HTERT RPE-1 (cell line): ENCODE measurements around the gene IRX4.

Experiments
- in situ Hi-C: fragments of 300-500 bp; cut with MboI; formaldehyde crosslinking; loops from 4 replicates; pipeline ENCODE4 v1.14.3; 2020; ENCODE audit warnings: low sequenced_read_pairs

IRX4 gene

GRCh38 chr5:1882337-1883119, at the start of gene IRX4:
Gene IRX4 (minus strand): TSS chr5:1882925. CDS start chr5:1882647, 278 bp downstream.
- in situ Hi-C loops, result no loop called here

DNA sequence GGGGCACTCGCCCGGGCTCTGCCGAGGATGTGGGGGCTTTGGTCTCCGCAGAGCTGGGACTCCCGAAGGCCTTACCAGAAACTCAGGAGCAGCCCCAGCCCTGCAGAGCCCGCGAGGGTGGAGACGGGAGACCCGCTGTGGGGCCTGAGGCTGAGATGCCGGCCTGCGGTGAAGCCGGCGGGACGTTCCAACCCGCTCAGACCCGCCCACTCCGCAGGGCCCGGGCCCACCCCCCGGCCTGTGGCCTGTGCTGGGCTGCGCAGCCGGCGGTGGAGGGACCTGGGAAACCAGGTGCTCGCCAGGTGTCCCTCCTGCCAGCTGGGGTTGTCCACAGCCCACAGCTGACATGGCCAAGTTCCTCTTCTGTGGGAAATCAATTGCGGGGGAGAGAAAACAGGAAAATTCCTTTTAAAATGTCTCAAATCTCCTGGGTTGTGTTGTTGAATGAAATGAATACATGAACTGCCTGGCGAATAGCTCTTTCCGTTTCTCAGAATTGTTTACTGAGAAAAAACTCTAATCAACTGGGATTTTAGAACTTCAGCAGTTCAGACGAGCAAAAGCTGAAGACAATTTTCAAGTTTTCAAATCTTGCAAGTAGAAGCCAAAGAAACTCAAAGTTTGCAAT, 49.0 kb upstream of the IRX4 start:
- in situ Hi-C loops, result no loop called here

GRCh38 chr5:1930880-1931603, 48.3 kb upstream of the IRX4 start:
- in situ Hi-C loops, result no loop called here

DNA sequence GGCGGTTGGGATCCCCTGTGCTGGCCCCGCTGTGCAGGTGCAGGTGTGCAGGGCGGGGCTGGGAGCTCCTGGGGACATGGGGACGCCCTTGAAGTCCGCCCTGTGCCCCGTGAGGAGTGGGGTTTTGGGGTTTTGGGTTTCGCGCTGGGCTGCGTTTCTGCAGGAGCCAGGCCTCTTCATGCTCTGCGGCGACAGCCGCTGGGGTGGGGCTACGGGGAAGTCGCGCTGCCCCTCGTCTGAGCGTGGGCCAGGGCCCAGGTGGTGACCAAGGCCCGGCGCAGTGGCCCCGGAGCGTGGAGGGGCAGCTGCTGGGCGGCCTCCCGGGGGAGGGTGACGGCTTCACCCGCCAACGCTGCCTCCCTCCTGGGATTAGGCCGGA, 47.8 kb upstream of the IRX4 start:
- in situ Hi-C loops, result no loop called here

DNA sequence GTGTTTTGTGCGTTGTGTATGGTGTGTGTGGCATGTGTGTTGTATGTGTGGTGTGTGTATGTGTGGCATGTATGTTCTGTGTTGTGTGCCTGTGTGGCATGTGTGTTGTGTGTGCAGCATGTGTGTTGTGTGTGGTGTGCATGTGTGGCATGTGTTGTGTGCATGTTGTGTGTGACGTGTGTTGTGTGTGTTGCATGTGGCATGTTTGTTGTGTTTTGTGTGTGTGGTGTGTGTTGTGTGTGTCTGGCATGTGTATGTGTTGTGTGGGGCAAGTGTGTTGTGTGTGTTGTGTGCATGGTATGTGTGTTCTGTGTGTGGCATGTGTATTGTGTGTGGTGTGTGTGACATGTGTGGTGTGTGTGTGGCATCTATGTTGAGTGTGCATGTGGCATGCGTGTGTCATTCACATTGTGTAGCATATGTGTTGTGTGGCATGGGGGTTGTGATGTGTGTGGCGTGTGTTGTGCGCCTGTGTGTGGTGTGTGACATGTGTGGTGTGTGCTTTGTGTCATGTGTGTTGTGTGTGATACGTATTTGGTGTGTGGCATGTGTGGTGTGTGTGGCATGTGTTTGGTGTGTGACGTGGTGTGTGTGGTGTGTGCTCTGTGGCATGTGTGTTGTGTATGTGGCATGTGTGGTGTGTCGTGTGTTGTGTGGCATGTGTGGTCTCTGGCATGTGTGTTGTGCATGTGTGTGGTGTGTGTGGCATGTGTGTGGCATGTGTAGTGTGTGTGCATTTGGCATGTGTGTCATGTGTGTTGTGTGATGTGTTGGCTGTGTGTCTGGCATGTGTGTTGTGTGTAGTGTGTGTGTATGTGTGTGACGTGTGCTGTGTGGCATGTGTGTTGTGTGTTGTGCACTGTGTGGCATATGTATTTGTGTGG, 46.6 kb upstream of the IRX4 start:
- in situ Hi-C loops, result no loop called here

- in situ Hi-C loops, result no loop called here
Measured at GRCh38 chr5:1926471-1927341, 44.0 kb upstream of the IRX4 start.

- in situ Hi-C loops, result no loop called here
Measured at GRCh38 chr5:1926071-1926440, 43.3 kb upstream of the IRX4 start.

DNA sequence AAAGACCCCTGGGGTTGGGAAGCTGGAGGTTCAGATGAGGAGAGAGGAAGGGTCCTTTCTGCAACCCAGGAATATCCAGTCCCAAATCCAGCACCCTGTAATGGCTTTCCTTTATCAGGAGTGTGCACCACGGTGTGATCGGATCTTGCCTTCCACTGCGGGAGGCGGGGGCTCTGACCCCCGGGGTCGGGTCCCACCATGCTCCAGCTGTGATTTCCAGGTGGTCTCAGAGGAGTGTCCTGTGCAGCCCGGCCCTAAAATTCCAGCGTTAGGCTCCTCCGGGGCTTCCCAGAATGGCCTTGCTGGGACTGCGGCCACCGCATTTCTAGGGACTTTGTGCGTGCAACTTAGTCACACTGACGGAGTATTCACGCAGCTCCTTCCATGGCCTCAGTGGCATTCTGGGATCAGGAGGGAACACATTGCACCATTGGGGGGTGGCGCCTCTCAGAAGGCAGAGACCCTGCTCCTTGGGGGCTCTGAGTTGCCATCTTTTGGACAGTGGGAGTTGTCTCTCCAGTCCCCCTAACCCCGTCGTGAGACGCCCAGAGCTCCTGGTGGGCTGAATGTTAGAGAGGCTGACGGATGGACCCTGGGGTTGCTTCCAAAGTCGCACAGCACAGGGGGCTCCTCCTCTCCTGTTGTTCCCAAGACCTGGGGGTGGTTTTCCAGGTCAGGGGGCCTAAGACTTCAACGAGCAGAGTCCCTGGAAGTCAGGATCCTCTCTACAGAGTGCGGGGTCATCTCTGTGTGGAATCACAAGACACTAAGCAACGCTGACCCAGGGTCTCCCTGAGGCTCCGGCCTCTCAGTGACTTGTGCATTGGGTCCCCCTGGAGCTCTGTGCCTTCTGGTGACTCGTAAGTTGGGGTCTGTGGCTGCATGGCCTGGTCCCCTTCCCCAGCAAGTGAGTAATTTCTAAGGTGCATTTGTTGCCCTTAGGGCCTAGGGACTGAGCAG, 42.7 kb upstream of the IRX4 start:
- in situ Hi-C loops, result no loop called here

DNA sequence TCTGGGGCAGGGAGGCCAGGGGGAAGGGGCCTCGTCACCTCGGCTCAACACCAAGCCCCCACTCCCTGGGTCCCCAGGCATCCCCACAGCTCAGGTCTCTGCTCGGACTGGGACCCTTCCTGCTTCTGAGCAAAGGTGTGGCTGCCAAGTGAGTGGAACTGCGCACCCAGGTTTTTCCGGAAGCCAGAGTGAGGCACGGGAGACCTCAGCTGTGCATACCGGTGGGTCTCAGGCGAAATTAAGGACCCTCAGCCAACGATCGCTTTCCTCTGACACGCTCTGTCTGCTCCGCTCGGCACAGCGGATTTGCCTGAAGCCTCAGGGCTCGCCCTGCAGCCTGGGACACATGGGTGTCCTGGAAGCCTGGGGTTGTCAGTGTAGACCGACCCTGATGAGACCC, 41.0 kb upstream of the IRX4 start:
- in situ Hi-C loops, result no loop called here

DNA sequence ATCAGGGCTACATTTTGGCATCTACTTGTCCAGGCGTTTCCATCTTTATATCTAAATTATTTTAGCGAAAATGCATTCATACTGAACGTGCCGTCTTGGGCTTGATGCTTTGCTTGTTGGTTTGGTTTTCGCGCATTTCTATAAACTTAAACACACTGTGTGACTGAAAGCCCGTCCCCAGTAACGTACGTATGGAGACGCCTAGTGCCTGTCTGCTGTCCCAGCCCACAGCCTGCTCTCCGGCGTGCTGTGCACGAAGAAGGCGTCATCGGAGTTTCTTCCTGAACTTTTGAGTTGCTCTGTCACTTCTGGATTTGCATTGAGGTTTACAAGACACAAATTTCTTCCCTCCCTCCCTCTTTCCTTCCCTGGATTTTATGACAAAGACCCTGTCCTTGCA, 40.6 kb upstream of the IRX4 start:
- in situ Hi-C loops, result no loop called here

DNA sequence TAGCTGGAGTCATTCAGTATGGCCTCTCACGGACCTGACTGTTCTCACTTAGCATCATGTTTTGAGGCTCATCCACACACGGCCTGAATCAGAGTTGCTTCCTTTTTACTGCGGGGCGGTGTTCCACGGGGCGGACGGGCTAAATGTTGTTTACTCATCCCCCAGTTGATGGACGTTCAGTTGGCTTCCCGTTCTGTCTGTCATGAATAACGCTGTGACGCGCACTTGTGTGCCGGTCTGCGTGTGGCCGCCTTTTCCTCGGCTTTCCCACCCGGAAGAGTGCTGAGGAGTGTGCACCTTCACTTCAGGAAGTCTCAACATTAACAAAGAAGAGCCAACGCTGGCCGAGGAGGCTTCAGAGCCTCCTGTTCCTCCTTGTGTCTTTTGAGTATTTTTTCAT, 39.0 kb upstream of the IRX4 start:
- in situ Hi-C loops, result no loop called here

DNA sequence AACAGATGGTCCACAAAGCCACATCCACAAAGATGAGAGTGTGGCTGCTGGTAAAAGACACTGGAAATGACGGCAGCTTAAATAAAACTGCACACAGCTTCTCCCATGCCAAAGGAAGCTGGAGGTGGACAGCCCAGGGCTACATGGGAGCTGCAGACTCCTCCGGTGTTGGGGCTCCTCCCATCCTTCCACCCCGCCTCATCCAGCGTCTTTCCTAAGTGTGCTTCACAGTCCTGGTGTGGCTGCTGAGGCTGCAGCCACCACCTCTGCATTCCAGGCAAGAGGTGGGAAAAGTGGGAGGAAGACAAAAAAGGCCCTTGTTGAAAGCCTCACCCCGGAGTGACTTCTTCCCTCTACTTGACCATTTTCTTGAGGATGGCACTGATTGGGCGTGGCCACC, 37.0 kb upstream of the IRX4 start:
- in situ Hi-C loops, result no loop called here

GRCh38 chr5:1919209-1919566, 36.5 kb upstream of the IRX4 start:
- in situ Hi-C loops, result no loop called here

DNA sequence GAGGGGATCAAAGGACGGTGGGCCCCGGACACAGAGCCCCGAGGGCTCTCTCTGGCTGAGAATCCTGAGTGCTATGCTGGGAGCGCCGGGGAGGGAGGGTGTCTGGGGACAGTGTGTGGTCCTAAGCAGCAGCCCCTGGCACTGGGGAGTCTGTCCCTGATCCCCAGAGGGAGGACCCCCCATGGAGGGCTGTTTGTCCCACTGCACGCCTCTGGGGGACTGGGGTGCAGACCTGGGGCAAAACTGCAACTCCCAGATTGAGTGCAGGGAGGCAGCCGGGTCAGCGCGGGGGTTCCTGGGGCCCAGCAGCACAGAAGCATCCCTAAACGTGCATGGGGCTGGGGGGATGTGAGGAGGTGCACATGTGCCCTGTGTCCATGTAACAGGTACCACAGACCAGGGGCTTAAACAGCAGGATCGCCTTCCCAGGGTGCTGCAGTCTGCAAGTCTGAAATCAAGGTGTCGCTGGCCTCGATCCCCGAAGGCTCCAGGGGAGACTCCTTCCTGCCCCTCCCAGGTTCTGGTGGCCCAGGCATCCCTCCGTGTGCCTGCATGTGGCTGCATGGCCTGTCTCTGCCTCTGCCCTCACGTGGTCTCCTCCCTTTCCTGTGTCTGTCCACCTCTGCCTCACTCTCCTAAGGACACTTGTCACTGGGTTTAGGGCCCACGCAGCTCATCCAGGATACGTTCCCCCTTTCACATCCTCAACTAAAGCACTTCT, 35.9 kb upstream of the IRX4 start:
- in situ Hi-C loops, result no loop called here

- in situ Hi-C loops, result no loop called here
Measured at GRCh38 chr5:1917830-1918487, 35.2 kb upstream of the IRX4 start.

DNA sequence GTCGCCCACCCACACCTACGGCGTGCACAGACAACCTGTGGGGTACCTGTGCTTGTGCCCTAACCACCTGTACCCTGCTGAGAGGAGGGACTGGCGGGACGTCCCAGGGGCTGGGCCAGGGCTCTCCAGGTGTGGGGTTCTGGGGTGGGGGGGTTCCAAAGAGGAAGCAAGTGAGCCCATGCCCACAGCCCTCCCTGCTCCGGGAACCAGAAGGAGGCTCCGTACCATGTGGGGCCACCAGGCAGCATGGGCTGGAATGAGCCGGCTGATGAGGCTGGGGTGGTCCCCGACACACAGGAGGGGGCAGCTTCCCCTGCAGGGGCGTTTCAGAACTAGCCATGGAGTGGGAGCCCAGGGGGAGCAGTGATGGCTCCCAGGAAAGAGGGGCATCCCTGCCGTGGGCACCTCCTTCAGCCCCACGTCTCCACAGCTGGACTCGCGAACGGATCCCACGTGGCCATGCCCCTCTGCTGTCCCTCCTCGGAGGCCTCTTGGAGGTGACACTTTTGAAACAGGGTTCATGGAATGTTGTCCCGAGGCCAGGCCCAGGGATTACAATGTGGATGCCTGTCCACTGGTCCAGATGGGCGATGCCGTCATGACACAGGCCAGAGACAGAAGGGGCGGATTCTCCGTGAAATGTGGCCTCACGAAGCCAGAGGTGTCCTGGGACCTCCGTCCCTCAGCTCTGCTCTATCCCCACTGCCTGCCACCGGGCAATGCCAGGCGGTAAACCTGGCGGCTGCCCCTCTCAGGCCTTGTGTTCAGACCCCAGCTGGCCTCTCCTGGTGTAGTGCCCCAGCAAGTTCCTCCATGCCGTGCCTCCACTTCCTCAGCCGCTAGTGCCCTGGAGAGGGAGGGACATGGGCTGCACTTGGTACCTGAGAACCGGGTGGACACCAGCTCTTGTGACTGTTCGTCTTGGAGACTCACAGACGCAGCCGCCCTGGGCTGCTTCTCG, 33.6 kb upstream of the IRX4 start:
- in situ Hi-C loops, result no loop called here

DNA sequence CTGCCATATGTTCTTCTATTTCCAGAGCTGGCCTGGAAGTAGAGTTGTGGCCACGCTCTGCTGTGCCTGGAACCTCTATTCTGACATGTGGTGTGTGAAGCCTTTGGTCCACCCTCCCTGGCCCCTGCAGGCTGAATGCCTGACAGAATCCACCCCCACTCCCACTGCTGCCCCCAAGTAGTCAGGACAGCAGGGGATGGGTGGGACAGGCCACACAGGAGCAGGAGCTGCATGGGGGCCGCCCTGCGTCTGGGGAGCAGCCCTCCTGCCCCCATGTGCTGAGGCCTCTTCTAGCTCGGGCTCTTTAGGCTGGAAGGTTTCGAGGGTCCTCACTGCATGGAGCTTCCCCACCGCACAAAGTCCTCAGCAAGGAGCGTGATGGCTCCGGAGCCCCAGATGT, 32.6 kb upstream of the IRX4 start:
- in situ Hi-C loops, result no loop called here
